Lower lobe of right lung (tissue), 2 donors: ENCODE data around the gene NDC1. TPM values are rescaled to one million over a fixed set of nuclear protein-coding genes. Genes with fewer than 3 reads are reported as not detected.

Experiments used
- ATAC-seq, 2 donors: fragments of 200-7000 bp; cut with Tn5 transposase; one replicate each; pipeline ENCODE4 v1.9.1; 2020 to 2022; ENCODE audit warnings: mild to moderate bottlenecking in 2 of 2, moderate library complexity in 2 of 2
- DNase-seq: peaks from one replicate; pipeline ENCODE4 v3.0.0-alpha.2; 2020
- H3K27ac ChIP-seq: fragments of 200-600 bp; one replicate; pipeline ENCODE4 v1.8.0; 2022
- H3K27me3 ChIP-seq: fragments of 200-600 bp; one replicate; pipeline ENCODE4 v1.8.0; 2022; ENCODE audit warnings: low read depth
- H3K36me3 ChIP-seq: fragments of 200-600 bp; one replicate; pipeline ENCODE4 v1.8.0; 2022; ENCODE audit warnings: mild to moderate bottlenecking
- H3K4me1 ChIP-seq: fragments of 200-600 bp; one replicate; pipeline ENCODE4 v1.8.0; 2022
- H3K4me3 ChIP-seq: fragments of 200-600 bp; one replicate; pipeline ENCODE4 v1.8.0; 2022; ENCODE audit warnings: mild to moderate bottlenecking
- H3K9me3 ChIP-seq: fragments of 200-600 bp; one replicate; pipeline ENCODE4 v1.8.0; 2022
- intact Hi-C: fragments of 100-400 bp; cut with DNase I; formaldehyde crosslinking; loops from one replicate; pipeline ENCODE4 v1.11.0; 2022
- total RNA-seq: library from RNA; stranded (reverse); fragmentation: NEBNext Ultra II Directional; extraction: Animal tissue kit (Norgen Biotek cat#: 25700); gene quantifications from one replicate; pipeline ENCODE4 v1.2.1, GENCODE V29; 2021
- TF ChIP-seq, protein P1 (sequence below): fragments of 200-600 bp; IDR thresholded peaks from one replicate; pipeline ENCODE4 v1.8.0; 2022; ENCODE audit warnings: antibody characterized with exemption, mild to moderate bottlenecking
- donor health status: DM: no; HTN: yes; CAD: no; lungs with severe emphysema.

The NDC1 gene
- total RNA-seq, 1 donor from 2014 or later, result 9.9 TPM

DNA sequence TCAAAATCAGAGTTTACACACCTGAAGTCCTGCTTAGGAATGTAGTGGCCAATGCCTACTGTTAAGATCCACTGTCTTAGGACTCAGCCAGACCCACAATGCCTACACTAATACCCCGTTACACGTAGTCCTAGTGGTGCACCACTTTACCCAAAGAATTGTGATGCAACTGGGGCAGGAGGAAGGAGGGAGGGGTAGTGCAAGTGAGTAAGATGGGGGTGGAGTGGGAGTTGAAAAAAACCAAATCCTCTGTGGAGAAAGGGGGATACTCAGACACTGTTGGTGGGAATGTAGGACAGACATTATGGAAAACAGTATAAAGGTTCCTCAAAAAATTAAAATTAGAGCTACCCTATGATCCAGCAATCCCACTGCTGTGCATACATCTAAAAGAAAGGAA is 118.6 kb downstream of the NDC1 start:
- ATAC-seq (no peak), DNase-seq (no peak)
- H3K27me3 ChIP-seq, result peaks cover 19% of the 10 kb centered on the region
- H3K27ac ChIP-seq, result no peak overlapping the region
- H3K4me3 ChIP-seq, result no peak overlapping the region
- TF ChIP-seq, protein P1, sequence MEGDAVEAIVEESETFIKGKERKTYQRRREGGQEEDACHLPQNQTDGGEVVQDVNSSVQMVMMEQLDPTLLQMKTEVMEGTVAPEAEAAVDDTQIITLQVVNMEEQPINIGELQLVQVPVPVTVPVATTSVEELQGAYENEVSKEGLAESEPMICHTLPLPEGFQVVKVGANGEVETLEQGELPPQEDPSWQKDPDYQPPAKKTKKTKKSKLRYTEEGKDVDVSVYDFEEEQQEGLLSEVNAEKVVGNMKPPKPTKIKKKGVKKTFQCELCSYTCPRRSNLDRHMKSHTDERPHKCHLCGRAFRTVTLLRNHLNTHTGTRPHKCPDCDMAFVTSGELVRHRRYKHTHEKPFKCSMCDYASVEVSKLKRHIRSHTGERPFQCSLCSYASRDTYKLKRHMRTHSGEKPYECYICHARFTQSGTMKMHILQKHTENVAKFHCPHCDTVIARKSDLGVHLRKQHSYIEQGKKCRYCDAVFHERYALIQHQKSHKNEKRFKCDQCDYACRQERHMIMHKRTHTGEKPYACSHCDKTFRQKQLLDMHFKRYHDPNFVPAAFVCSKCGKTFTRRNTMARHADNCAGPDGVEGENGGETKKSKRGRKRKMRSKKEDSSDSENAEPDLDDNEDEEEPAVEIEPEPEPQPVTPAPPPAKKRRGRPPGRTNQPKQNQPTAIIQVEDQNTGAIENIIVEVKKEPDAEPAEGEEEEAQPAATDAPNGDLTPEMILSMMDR, result no peak
- H3K4me1 ChIP-seq, result no peaks in the 10 kb centered on the region
- intact Hi-C loops, result no loop called here
- no peaks in the 10 kb centered on the region for H3K9me3 ChIP-seq
- H3K36me3 ChIP-seq, result no peaks in the 10 kb centered on the region

DNA sequence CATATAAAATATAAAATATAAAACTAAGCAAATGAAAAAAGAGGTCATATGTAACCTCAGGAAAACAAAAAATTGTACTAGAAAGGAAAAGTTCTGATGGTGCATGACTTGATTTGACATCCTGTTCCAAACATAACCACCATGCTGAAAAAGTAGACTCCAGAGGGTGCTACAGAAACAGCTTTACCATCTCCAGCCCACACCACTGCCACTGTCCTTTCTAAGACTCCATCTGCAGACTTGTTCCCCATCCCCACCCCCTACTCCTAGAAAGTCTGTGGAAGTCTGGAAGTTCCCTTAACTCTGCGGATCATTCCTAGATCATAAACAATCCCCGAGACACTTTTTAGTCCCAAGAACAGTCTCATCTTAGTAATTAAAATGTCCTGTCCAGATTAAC is 119.7 kb downstream of the NDC1 start:
- DNase-seq (no peak), ATAC-seq (no peak)
- Histone ChIP-seq H3K36me3 (no peaks in the 10 kb centered on the region), H3K4me1 (no peaks in the 10 kb centered on the region), H3K4me3 (no peak overlapping the region), H3K9me3 (no peaks in the 10 kb centered on the region), H3K27ac (no peak overlapping the region), H3K27me3 (peaks cover 22% of the 10 kb centered on the region)
- intact Hi-C loops, result no loop called here
- TF ChIP-seq, protein P1, result no peak

DNA sequence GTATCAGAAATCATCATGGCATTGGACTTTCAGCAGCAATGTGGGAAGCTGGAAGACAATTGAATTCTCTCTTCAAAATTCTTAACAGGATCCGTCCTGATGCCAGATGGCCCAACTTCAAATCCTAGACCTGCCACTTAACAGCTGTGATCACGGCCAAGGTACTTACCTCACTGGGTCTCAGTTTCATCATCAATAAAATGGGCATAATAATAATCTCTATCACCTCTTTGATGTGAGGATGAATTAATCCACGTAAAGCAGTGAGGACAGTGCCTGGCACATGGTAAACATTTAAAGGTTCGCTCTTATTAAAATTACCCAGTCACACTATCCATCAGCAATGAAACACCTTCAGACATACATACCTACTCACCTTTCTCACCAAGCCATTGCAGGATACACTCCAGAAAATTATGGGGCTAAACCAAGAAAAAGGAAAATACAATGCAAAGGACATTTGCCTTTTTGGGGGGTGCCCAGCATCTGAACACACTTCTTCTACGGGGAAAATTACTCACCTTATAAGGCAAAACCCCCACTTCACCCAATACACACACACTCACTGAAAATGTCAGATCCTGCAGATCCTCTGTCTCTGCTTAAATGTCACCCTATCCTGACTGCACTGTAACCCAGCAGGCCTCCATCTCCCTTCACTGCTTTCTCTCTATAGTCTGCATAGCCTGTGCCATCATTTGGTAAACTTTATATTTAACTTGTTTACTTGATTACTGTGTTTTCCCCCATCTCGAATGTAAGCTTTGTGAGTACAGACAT is 120.9 kb downstream of the NDC1 start:
- ATAC-seq (no peak), DNase-seq (no peak)
- Histone ChIP-seq H3K4me1 (no peaks in the 10 kb centered on the region), H3K27ac (no peak overlapping the region), H3K4me3 (no peak overlapping the region), H3K27me3 (peaks cover 22% of the 10 kb centered on the region), H3K36me3 (no peaks in the 10 kb centered on the region), H3K9me3 (no peaks in the 10 kb centered on the region)
- TF ChIP-seq, protein P1, result no peak
- intact Hi-C loops, result no loop called here

GRCh38 chr1:53716150-53716549 is 121.9 kb downstream of the NDC1 start:
- intact Hi-C loops, result no loop called here
- ATAC-seq (no peak), DNase-seq (no peak)
- Histone ChIP-seq H3K9me3 (no peaks in the 10 kb centered on the region), H3K36me3 (no peaks in the 10 kb centered on the region), H3K27ac (no peak overlapping the region), H3K4me1 (no peaks in the 10 kb centered on the region), H3K4me3 (no peak overlapping the region), H3K27me3 (peaks cover 22% of the 10 kb centered on the region)
- TF ChIP-seq, protein P1, result no peak

DNA sequence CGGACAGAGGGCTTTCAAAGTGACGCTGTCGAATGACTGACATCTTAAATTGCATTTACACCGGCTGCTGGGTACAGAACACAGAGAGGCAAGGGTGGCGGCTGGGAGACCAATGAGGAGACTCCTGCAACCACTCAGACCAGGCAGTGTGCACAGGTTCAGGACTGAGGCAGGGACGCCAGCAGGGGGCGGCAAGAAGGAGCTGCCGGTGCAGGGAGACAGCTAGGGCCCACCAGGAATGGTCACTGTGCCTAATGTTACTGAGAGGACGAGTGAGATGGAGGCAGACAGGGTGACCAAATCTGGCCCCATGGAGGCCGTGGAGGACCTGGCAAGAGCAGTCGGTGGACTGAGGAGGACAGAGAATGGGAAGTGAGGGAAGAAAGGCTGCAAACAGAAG is 122.6 kb downstream of the NDC1 start:
- H3K9me3 ChIP-seq, result no peaks in the 10 kb centered on the region
- intact Hi-C loops, result no loop called here
- H3K4me3 ChIP-seq, result no peak overlapping the region
- ATAC-seq (no peak), DNase-seq (no peak)
- TF ChIP-seq, protein P1, result no peak
- no peaks in the 10 kb centered on the region for H3K4me1 ChIP-seq
- peaks cover 22% of the 10 kb centered on the region for H3K27me3 ChIP-seq
- H3K27ac ChIP-seq, result no peak overlapping the region
- H3K36me3 ChIP-seq, result no peaks in the 10 kb centered on the region

Other genes with a start within 250 kb of the NDC1 start
- gene GLIS1, start 99.1 kb downstream of the NDC1 start, total RNA-seq, result not detected
- 24.5 TPM for gene YIPF1, start 51.5 kb upstream of the NDC1 start, total RNA-seq
- gene DIO1, start 55.9 kb upstream of the NDC1 start, total RNA-seq, result not detected
- gene IFT25, start 107.4 kb upstream of the NDC1 start, total RNA-seq, result 23.7 TPM
- 16.5 TPM for gene LRRC42, start 108.1 kb upstream of the NDC1 start, total RNA-seq
- 13.7 TPM for gene LDLRAD1, start 179.9 kb upstream of the NDC1 start, total RNA-seq
- 475 TPM for gene TMEM59, start 214.9 kb upstream of the NDC1 start, total RNA-seq
- 5.3 TPM for gene TCEANC2, start 215.3 kb upstream of the NDC1 start, total RNA-seq